Osteocyte (in vitro differentiated cells): ENCODE results near the gene FAM171A2. TPM values are rescaled to one million over a fixed set of nuclear protein-coding genes. Genes with fewer than 3 reads are reported as not detected.
A peak's percentile ranks its signal among the peaks of the same experiment; 100 is the strongest.
"Not testable (repeated sequence)": the region's sequence is repeated elsewhere in the genome, so short reads cannot be mapped to it uniquely, and the experiment has no call there.

Experiments
- DNase-seq: peaks from one replicate; pipeline ENCODE4 v3.0.0; 2021; ENCODE audit warnings: mixed read lengths; ENCODE audit not compliant: unreplicated experiment; ENCODE audit errors: extremely low spot score
- H3K27ac Mint-ChIP-seq: one replicate; pipeline ENCODE4 v1.8.0; 2021; ENCODE audit warnings: mild to moderate bottlenecking, mixed read lengths; ENCODE audit not compliant: unreplicated experiment
- H3K27me3 Mint-ChIP-seq: one replicate; pipeline ENCODE4 v1.8.0; 2021; ENCODE audit warnings: mixed read lengths; ENCODE audit not compliant: unreplicated experiment
- H3K36me3 Mint-ChIP-seq: one replicate; pipeline ENCODE4 v1.8.0; 2021; ENCODE audit warnings: mixed read lengths; ENCODE audit not compliant: unreplicated experiment
- H3K4me1 Mint-ChIP-seq: one replicate; pipeline ENCODE4 v1.8.0; 2021; ENCODE audit warnings: mixed read lengths; ENCODE audit not compliant: unreplicated experiment
- H3K4me3 Mint-ChIP-seq: one replicate; pipeline ENCODE4 v1.8.0; 2021; ENCODE audit warnings: mild to moderate bottlenecking, moderate library complexity, mixed read lengths; ENCODE audit not compliant: unreplicated experiment
- H3K9me3 Mint-ChIP-seq: one replicate; pipeline ENCODE4 v1.8.0; 2021; ENCODE audit warnings: mixed read lengths; ENCODE audit not compliant: unreplicated experiment
- total RNA-seq: library from RNA; stranded (reverse); gene quantifications from 2 replicates; pipeline ENCODE4 v1.2.1, GENCODE V29; 2021
- TF ChIP-seq, protein P1 (sequence below): fragments of 200-600 bp; sonication (generic); IDR thresholded peaks from 2 replicates; pipeline ENCODE4 v1.5.0; 2021; ENCODE audit warnings: antibody characterized with exemption, mild to moderate bottlenecking, moderate library complexity

FAM171A2 gene
- total RNA-seq, 1 donor from 2014 or later, result 26.9 TPM

- H3K4me3 Mint-ChIP-seq, result no peak overlapping the region
- H3K9me3 Mint-ChIP-seq, result no peaks in the 10 kb centered on the region
- H3K4me1 Mint-ChIP-seq, result no peaks in the 10 kb centered on the region
- no peak for DNase-seq
- no peaks in the 10 kb centered on the region for H3K27me3 Mint-ChIP-seq
- H3K36me3 Mint-ChIP-seq, result peaks cover 45% of the 10 kb centered on the region
- TF ChIP-seq, protein P1, sequence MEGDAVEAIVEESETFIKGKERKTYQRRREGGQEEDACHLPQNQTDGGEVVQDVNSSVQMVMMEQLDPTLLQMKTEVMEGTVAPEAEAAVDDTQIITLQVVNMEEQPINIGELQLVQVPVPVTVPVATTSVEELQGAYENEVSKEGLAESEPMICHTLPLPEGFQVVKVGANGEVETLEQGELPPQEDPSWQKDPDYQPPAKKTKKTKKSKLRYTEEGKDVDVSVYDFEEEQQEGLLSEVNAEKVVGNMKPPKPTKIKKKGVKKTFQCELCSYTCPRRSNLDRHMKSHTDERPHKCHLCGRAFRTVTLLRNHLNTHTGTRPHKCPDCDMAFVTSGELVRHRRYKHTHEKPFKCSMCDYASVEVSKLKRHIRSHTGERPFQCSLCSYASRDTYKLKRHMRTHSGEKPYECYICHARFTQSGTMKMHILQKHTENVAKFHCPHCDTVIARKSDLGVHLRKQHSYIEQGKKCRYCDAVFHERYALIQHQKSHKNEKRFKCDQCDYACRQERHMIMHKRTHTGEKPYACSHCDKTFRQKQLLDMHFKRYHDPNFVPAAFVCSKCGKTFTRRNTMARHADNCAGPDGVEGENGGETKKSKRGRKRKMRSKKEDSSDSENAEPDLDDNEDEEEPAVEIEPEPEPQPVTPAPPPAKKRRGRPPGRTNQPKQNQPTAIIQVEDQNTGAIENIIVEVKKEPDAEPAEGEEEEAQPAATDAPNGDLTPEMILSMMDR, result no peak
- H3K27ac Mint-ChIP-seq, result no peak overlapping the region
Observed at GRCh38 chr17:44398692-44399691, 35.3 kb upstream of the FAM171A2 start.

DNA sequence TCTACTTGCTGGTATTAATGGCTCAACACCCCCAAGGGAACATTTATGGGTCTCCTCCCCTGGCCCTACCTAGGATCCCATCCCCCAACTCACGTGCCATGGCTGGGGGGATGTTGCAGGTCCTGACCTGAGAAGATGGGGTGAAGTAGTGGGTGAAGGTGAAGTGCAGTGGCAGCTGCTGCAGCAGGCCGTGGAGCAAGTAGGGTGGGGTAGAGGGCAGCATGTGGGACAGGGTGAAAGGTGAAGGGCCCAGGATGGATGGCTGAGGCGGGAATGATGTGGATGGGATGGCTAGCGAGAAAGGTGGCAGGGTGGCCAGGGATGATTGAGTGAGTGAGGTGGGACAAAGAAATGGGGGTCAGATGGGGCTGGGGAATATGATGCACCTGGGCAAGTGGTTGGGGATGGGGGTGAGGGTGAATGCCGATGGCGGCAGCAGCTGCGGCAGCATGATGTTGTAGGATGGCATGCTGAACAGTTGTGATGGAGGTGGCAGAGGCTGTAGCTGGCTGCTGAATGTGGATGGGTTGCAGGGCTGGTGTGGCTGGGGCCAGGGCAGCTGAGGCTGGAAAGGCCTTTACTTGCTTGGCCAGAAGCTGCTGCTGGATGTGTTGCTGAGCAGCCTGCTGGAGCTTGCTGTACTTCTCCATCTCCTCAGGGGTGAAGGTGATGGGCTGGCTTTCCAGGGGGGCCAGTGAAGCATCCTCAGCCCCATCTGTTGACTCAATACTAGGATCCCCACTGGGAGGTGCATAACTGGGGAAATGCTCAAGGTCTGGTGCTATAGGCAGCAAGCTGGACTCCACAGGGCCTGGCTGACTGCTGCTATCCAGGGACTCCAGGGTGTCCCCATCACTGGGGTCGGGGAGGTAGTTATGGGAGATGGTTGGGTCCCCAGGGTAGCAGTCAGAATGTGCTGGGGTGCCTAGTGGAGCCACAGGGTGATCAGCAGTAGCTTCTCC lies 34.1 kb upstream of the FAM171A2 start:
- H3K36me3 Mint-ChIP-seq, result peaks cover 42% of the 10 kb centered on the region
- no peaks in the 10 kb centered on the region for H3K4me1 Mint-ChIP-seq
- no peaks in the 10 kb centered on the region for H3K27me3 Mint-ChIP-seq
- H3K9me3 Mint-ChIP-seq, result no peaks in the 10 kb centered on the region
- H3K4me3 Mint-ChIP-seq, result no peak overlapping the region
- DNase-seq, result no peak
- no peak overlapping the region for H3K27ac Mint-ChIP-seq
- TF ChIP-seq, protein P1, result no peak

DNA sequence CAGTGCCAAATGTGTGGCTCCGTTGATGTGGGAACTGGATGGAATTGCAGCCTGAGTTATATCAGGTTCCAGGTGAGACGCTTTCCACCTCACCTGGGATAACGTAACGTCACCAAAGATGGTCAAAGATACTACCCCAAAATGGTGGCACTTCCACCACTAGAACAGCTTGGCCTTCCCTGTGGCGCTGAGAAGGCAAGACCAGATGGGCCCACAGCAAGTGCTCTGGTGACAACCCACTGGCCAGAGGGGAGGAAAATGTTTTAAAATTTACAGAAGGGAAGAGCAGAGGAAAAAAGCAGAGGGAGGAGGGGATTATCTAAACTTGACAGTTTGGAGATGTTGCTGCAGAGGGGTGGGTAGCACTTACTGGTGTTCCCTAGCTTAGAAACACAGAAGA lies 33.3 kb upstream of the FAM171A2 start:
- no peaks in the 10 kb centered on the region for H3K27me3 Mint-ChIP-seq
- TF ChIP-seq, protein P1, result no peak

DNA sequence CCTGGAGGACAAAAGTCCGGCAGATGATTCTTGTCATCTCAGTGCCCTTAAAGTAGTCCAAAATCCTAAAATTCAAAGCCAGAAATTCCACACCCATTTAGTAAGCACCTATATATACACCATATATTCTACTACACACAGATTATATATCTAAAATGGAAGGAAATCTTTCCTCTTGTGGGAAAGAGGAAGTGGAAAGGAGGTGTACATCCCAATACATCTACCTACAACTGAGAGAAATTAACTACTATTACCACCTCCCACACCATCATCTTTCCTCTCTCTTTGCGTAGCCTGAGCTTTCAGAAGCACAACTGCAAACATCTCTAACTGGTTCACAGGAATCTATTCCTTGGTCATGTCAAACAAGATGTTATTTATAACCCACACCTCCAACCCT lies 31.2 kb upstream of the FAM171A2 start:
- H3K4me3 Mint-ChIP-seq, result no peak overlapping the region
- H3K4me1 Mint-ChIP-seq, result no peaks in the 10 kb centered on the region
- H3K27ac Mint-ChIP-seq, result no peak overlapping the region
- DNase-seq, result no peak
- peaks cover 26% of the 10 kb centered on the region for H3K36me3 Mint-ChIP-seq
- H3K27me3 Mint-ChIP-seq, result no peaks in the 10 kb centered on the region
- TF ChIP-seq, protein P1, result no peak
- no peaks in the 10 kb centered on the region for H3K9me3 Mint-ChIP-seq

More for the DNA sequence above, 33.3 kb upstream of the FAM171A2 start:
- H3K9me3 Mint-ChIP-seq, result no peaks in the 10 kb centered on the region
- DNase-seq, result no peak
- H3K4me3 Mint-ChIP-seq, result no peak overlapping the region
- no peaks in the 10 kb centered on the region for H3K4me1 Mint-ChIP-seq
- H3K36me3 Mint-ChIP-seq, result peaks cover 38% of the 10 kb centered on the region
- no peak overlapping the region for H3K27ac Mint-ChIP-seq

- not testable (repeated sequence) for H3K4me3 Mint-ChIP-seq, H3K27ac Mint-ChIP-seq, H3K27me3 Mint-ChIP-seq, H3K4me1 Mint-ChIP-seq, H3K9me3 Mint-ChIP-seq
- H3K36me3 Mint-ChIP-seq, result peaks cover 21% of the 10 kb centered on the region
- peak; percentile 44 for DNase-seq
Observed at GRCh38 chr17:44394112-44394511, 30.5 kb upstream of the FAM171A2 start.
